A673 (cell line): ENCODE measurements around the gene SDF2L1. TPM values are rescaled to one million over a fixed set of nuclear protein-coding genes. Genes with fewer than 3 reads are reported as not detected.

Source experiments
- BruUV-seq: library from RNA; stranded (reverse); fragments of 400-500 nt; replicated peaks from 2 replicates; lab custom pipeline; 2021; lab: Mats Ljungman, UMichigan
- CTCF ChIA-PET: fragments of 300-600 bp; sonication (Branson Sonifier 250); formaldehyde crosslinking; loops from one replicate; lab custom pipeline; 2022; ENCODE audit warnings: antibody characterized with exemption; lab: Charles Lee
- POLR2A ChIA-PET: fragments of 300-600 bp; sonication (Branson Sonifier 250); formaldehyde crosslinking; loops from one replicate; lab custom pipeline; 2022; ENCODE audit warnings: antibody characterized with exemption; ENCODE audit not compliant: low non-redundant PET; lab: Charles Lee
- DNase-seq: peaks from one replicate; pipeline ENCODE4 v3.0.0-alpha.2; 2015; ENCODE audit warnings: low spot score
- H3K27ac ChIP-seq: fragments of 200-600 bp; sonication (generic); 2 replicates; pipeline ENCODE4 v1.5.1; 2016; ENCODE audit warnings: mixed run types, low read depth, mild to moderate bottlenecking, mixed read lengths, antibody characterized with exemption, low read length; ENCODE audit not compliant: poor library complexity, severe bottlenecking
- H3K27me3 ChIP-seq: fragments of 200-600 bp; sonication (generic); replicated peaks from 2 replicates; pipeline ENCODE4 v1.6.1; 2017; ENCODE audit warnings: mixed run types, low read depth, mild to moderate bottlenecking, mixed read lengths, antibody characterized with exemption, low read length; ENCODE audit not compliant: insufficient read depth, poor library complexity
- H3K36me3 ChIP-seq: fragments of 200-600 bp; sonication (generic); 2 replicates; pipeline ENCODE4 v1.6.1; 2016; ENCODE audit warnings: mixed run types, mild to moderate bottlenecking, mixed read lengths, antibody characterized with exemption, low read length; ENCODE audit not compliant: insufficient read depth, poor library complexity, severe bottlenecking
- H3K4me1 ChIP-seq: fragments of 200-600 bp; sonication (generic); 2 replicates; pipeline ENCODE4 v1.6.1; 2017; ENCODE audit warnings: mixed run types, mild to moderate bottlenecking, mixed read lengths, antibody characterized with exemption, low read length; ENCODE audit not compliant: insufficient read depth, poor library complexity, severe bottlenecking
- H3K4me3 ChIP-seq: fragments of 200-600 bp; sonication (generic); 2 replicates; pipeline ENCODE4 v1.5.1; 2016; ENCODE audit warnings: low read depth, mixed run types, mild to moderate bottlenecking, mixed read lengths, low read length; ENCODE audit not compliant: poor library complexity, severe bottlenecking
- H3K9me3 ChIP-seq: fragments of 200-600 bp; sonication (generic); 2 replicates; pipeline ENCODE4 v1.6.1; 2016; ENCODE audit warnings: mixed run types, low read depth, mild to moderate bottlenecking, mixed read lengths, antibody characterized with exemption, low read length; ENCODE audit not compliant: poor library complexity, severe bottlenecking
- CTCF ChIP-seq: fragments of 300-800, 200-600 bp; sonication (generic); conservative IDR thresholded peaks from 2 replicates; pipeline ENCODE4 v1.5.1; 2017; ENCODE audit warnings: low read depth, mild to moderate bottlenecking, antibody characterized with exemption, low read length, moderate library complexity, mixed read lengths
- EZH2 ChIP-seq: fragments of 200-600 bp; sonication (generic); IDR thresholded peaks from 2 replicates; pipeline ENCODE4 v1.6.1; 2017; ENCODE audit warnings: borderline replicate concordance, low read depth, mild to moderate bottlenecking, mixed read lengths, antibody characterized with exemption, low read length; ENCODE audit not compliant: poor library complexity, severe bottlenecking
- intact Hi-C: fragments of 100-400 bp; cut with micrococcal nuclease; formaldehyde crosslinking; loops from one replicate; pipeline ENCODE4 v1.10.0; 2022; ENCODE audit not compliant: unreplicated experiment
- total RNA-seq: library from RNA; stranded (reverse); gene quantifications from 2 replicates; pipeline ENCODE4 v1.2.3, GENCODE V29; 2021

SDF2L1 gene
- total RNA-seq, 1 experiment from 2014 or later: 50.1 TPM

DNA sequence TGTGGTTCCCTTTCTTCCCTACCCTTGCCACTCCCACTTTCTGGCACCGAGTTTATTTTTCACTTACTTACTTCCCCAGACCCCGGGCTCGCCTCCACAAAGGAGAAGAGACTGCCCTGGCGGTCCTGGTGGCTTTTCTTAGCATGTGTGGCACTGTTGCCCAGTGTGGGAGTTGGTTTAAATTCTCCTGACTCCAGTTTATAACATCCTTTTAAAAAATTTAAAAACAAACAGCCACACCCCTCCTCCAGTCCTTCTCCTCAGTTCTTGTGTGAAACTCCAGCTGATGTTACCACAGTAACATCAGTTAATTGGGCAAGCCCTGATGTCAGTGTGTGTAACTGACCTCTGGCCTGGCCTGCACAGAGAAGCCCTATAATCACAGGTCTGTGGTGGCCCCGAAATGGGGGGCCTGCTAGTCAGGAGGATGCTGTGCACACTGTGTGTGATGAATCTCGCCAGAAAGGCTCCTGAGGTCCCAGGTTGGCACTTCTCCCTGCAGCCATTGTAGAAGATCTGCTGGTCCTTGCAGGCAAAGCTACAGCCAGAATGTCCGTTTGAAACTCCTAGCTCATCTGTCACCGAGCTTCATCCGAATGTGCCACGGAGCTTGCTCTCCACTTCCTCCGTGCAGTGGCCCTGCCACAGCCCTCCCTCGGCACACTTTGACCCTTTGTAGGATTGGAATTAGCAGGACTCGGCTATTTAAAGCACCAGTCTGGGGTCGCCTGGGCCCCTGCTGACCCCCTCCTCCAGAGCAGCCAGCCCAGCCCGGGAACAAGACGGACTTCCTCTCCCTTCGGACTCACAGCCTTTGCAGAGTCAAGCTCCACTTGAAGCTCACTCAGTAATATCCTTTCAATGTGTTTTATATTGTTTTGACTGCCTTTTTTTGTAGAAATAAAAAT, 19.8 kb upstream of the SDF2L1 start:
- POLR2A ChIA-PET: no interaction called here
- no peak for TF ChIP-seq EZH2
- TF ChIP-seq CTCF: no peak
- peaks cover 7% of the 10 kb centered on the region for H3K4me1 ChIP-seq
- CTCF ChIA-PET: no interaction called here
- TSS peak; percentile 28 for BruUV-seq
- no peak overlapping the region for H3K27ac ChIP-seq
- DNase-seq: no peak
- H3K4me3 ChIP-seq: no peak overlapping the region
- no peaks in the 10 kb centered on the region for H3K9me3 ChIP-seq
- intact Hi-C loops: no loop called here
- H3K27me3 ChIP-seq: no peaks in the 10 kb centered on the region
- H3K36me3 ChIP-seq: peaks cover 8% of the 10 kb centered on the region

DNA sequence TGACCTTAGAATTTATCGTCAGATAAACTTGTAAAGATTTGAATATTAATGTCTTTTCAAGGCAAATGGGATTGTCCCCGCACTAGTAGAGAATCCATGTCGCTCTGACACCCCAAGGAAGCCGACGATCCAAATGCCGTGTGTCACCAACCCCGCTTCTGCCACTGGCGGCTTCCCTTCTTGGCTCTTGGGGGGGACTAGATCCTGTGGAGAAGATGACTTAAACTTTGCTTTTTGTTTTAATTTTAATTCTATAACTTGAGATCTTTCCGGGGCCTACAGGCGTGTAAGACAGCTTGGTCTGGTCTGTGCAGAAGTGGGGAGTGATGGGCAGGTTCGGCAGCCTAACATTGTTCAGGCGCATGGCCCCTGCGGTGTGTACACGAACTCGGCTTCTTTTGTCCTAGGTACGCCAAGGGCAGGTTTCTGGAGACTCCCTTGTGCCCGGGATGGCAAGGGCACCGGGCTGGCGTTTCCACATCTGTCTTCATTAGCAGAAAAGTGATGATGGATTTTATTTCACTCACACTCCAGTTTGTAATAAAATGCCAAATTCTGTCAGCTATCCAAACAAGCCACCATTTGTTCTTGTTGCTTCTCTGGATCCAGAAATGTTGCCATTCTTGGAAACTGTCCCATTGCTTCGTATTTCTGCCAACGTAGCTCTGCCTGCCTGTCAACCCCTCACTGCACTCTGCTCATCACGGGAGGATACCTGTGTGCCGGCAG, 19.0 kb upstream of the SDF2L1 start:
- H3K36me3 ChIP-seq: peaks cover 15% of the 10 kb centered on the region
- no TSS peak for BruUV-seq
- no peak overlapping the region for H3K27ac ChIP-seq
- H3K4me3 ChIP-seq: no peak overlapping the region
- intact Hi-C loops: no loop called here
- no peak for DNase-seq
- no peaks in the 10 kb centered on the region for H3K9me3 ChIP-seq
- H3K4me1 ChIP-seq: peaks cover 7% of the 10 kb centered on the region
- ChIA-PET POLR2A (no interaction called here), CTCF (no interaction called here)
- TF ChIP-seq EZH2 (no peak), CTCF (no peak)
- H3K27me3 ChIP-seq: no peaks in the 10 kb centered on the region

- peaks cover 11% of the 10 kb centered on the region for H3K4me1 ChIP-seq
- TF ChIP-seq CTCF (no peak), EZH2 (no peak)
- no peak overlapping the region for H3K4me3 ChIP-seq
- peak overlapping the region; percentile 24 for H3K27ac ChIP-seq
- no peaks in the 10 kb centered on the region for H3K9me3 ChIP-seq
- peaks cover 16% of the 10 kb centered on the region for H3K36me3 ChIP-seq
- CTCF ChIA-PET: no interaction called here
- DNase-seq: no peak
- BruUV-seq: no TSS peak
- H3K27me3 ChIP-seq: no peaks in the 10 kb centered on the region
- intact Hi-C loops: no loop called here
- POLR2A ChIA-PET: no interaction called here
Measured at GRCh38 chr22:21623648-21623970, 18.5 kb upstream of the SDF2L1 start.
